Endothelial cell of umbilical vein (primary cell): ENCODE data around the gene ABCA2.

ENCODE experiments used
- CTCF ChIP-seq, 2 donors: IDR thresholded peaks; 1 replicate in 1 of 2; 2 replicates in 1 of 2; pipeline ENCODE4 v1.5.1; 2011; ENCODE audit warnings: low read length in 2 of 2, mild to moderate bottlenecking in 2 of 2, moderate library complexity in 2 of 2, control low read depth in 1 of 2, inconsistent platforms in 1 of 2, low read depth in 1 of 2; ENCODE audit not compliant: insufficient read depth in 1 of 2; ENCODE audit errors: extremely low read depth in 1 of 2
- EZH2 ChIP-seq: IDR thresholded peaks from 2 replicates; pipeline ENCODE4 v1.6.1; 2012; ENCODE audit warnings: borderline replicate concordance, low read depth, mild to moderate bottlenecking, moderate library complexity, low read length, inconsistent platforms; ENCODE audit not compliant: severe bottlenecking
- POLR2A ChIP-seq: IDR thresholded peaks from 2 replicates; pipeline ENCODE4 v1.6.1; 2012; ENCODE audit warnings: low read depth, mild to moderate bottlenecking, control low read depth, low read length
- POLR2AphosphoS5 ChIP-seq: IDR thresholded peaks from 2 replicates; pipeline ENCODE4 v1.6.1; 2012; ENCODE audit warnings: low read depth, mild to moderate bottlenecking, control low read depth, low read length, moderate library complexity; ENCODE audit not compliant: insufficient read depth

GRCh38 chr9:136964171-136964689, 63.8 kb downstream of the ABCA2 start:
- TF ChIP-seq CTCF (IDR thresholded peaks at IDR 0.05; ENCODE audit: extremely low read depth in 1 of 2, insufficient read depth in 1 of 2, low read depth in 1 of 2, low read length in 2 of 2) (no peak), POLR2A (no peak), EZH2 (no peak), POLR2AphosphoS5 (no peak)
